Esophagus (tissue), 2 donors: ENCODE results near the gene RSBN1L. TPM values are rescaled to one million over a fixed set of nuclear protein-coding genes. Genes with fewer than 3 reads are reported as not detected.
A peak's percentile ranks its signal among the peaks of the same experiment; 100 is the strongest.
"Not testable (repeated sequence)": the region's sequence is repeated elsewhere in the genome, so short reads cannot be mapped to it uniquely, and the experiment has no call there.

Source experiments
- H3K27ac ChIP-seq, 2 donors: one replicate each; pipeline ENCODE4 v1.5.1; 2013; ENCODE audit warnings: low read depth in 2 of 2, mild to moderate bottlenecking in 2 of 2, inconsistent platforms in 1 of 2, low read length in 1 of 2, moderate library complexity in 1 of 2
- H3K27me3 ChIP-seq, 2 donors: one replicate each; pipeline ENCODE4 v1.6.1; 2013; ENCODE audit warnings: low read length in 2 of 2, control low read depth in 1 of 2, mild to moderate bottlenecking in 1 of 2; ENCODE audit not compliant: insufficient read depth in 2 of 2, control insufficient read depth in 1 of 2
- H3K36me3 ChIP-seq, 2 donors: one replicate each; pipeline ENCODE4 v1.6.1; 2013; ENCODE audit warnings: low read length in 1 of 2; ENCODE audit not compliant: control insufficient read depth in 2 of 2, insufficient read depth in 2 of 2
- H3K4me1 ChIP-seq, 2 donors: one replicate each; pipeline ENCODE4 v1.6.1; 2013; ENCODE audit warnings: low read length in 1 of 2; ENCODE audit not compliant: control insufficient read depth in 2 of 2, insufficient read depth in 2 of 2
- H3K4me3 ChIP-seq, 2 donors: one replicate each; pipeline ENCODE4 v1.5.1; 2013; ENCODE audit warnings: low read length in 2 of 2, mild to moderate bottlenecking in 2 of 2, low read depth in 1 of 2, moderate library complexity in 1 of 2
- H3K9me3 ChIP-seq, 2 donors: one replicate each; pipeline ENCODE4 v1.6.1; 2013; ENCODE audit warnings: mild to moderate bottlenecking in 2 of 2, low read depth in 1 of 2, low read length in 1 of 2, moderate library complexity in 1 of 2; ENCODE audit not compliant: control insufficient read depth in 2 of 2, insufficient read depth in 1 of 2
- WGBS, 2 donors: extraction: QIAGEN DNeasy Blood & Tissue Kit; methylation state at CpG; one replicate each; pipeline ENCODE4 v1.1.7; 2013; 5-methylcytosine and 5-hydroxymethylcytosine counted together
- polyA plus RNA-seq, 2 donors: library from polyadenylated mRNA; stranded (reverse); fragments of 200-250 nt; gene quantifications; one replicate each; pipeline ENCODE4 v1.2.3, GENCODE V29; 2013
- donor health status: healthy with polysubstance abuse.
- donor health status: Bipolar disorder and iron deficiency.

RSBN1L gene
- polyA plus RNA-seq, 2 donors = 6.0 to 6.4 TPM

GRCh38 chr7:77717566-77717965, 21.3 kb downstream of the RSBN1L start:
- H3K27me3 ChIP-seq = not testable (repeated sequence)

GRCh38 chr7:77727527-77727926, 31.3 kb downstream of the RSBN1L start:
- no peak overlapping the region for H3K4me3 ChIP-seq
- H3K4me1 ChIP-seq = peaks cover 0 to 2% of the 10 kb centered on the region in 2 donors
- H3K27ac ChIP-seq = no peak overlapping the region
- no peaks in the 10 kb centered on the region for H3K27me3 ChIP-seq
- H3K9me3 ChIP-seq = no peaks in the 10 kb centered on the region
- WGBS, 2 donors = 70 to 77% methylated on average over 3 of the region's 3 CpGs
- H3K36me3 ChIP-seq = no peaks in the 10 kb centered on the region

More at GRCh38 chr7:77717566-77717965, 21.3 kb downstream of the RSBN1L start:
- not testable (repeated sequence) for H3K9me3 ChIP-seq, H3K4me1 ChIP-seq, H3K36me3 ChIP-seq, H3K27ac ChIP-seq, H3K4me3 ChIP-seq
- WGBS, 2 donors = 93 to 94% methylated on average over 5 of the region's 5 CpGs

- H3K4me1 ChIP-seq = peaks cover 0 to 2% of the 10 kb centered on the region in 2 donors
- no peaks in the 10 kb centered on the region for H3K36me3 ChIP-seq
- no peaks in the 10 kb centered on the region for H3K27me3 ChIP-seq
- H3K4me3 ChIP-seq = no peak overlapping the region
- H3K9me3 ChIP-seq = no peaks in the 10 kb centered on the region
- 19 to 28% methylated on average over 8 of the region's 8 CpGs for WGBS, 2 donors
- peak overlapping the region; percentile 34 for H3K27ac ChIP-seq
Measured at GRCh38 chr7:77727936-77728701, 31.9 kb downstream of the RSBN1L start.

GRCh38 chr7:77729574-77730348, 33.5 kb downstream of the RSBN1L start:
- H3K27ac ChIP-seq = no peak overlapping the region
- WGBS, 2 donors = 83 to 94% methylated on average over 3 of the region's 3 CpGs

GRCh38 chr7:77731716-77732115, 35.5 kb downstream of the RSBN1L start:
- no peak overlapping the region for H3K27ac ChIP-seq
- no peaks in the 10 kb centered on the region for H3K9me3 ChIP-seq
- no peaks in the 10 kb centered on the region for H3K36me3 ChIP-seq
- H3K27me3 ChIP-seq = no peaks in the 10 kb centered on the region
- no peak overlapping the region for H3K4me3 ChIP-seq
- 46 to 63% methylated on average over 1 of the region's 1 CpG for WGBS, 2 donors
- peaks cover 0 to 2% of the 10 kb centered on the region in 2 donors for H3K4me1 ChIP-seq

More at GRCh38 chr7:77729574-77730348, 33.5 kb downstream of the RSBN1L start:
- H3K4me1 ChIP-seq = peaks cover 0 to 2% of the 10 kb centered on the region in 2 donors
- no peaks in the 10 kb centered on the region for H3K36me3 ChIP-seq
- H3K4me3 ChIP-seq = no peak overlapping the region
- H3K9me3 ChIP-seq = no peaks in the 10 kb centered on the region
- no peaks in the 10 kb centered on the region for H3K27me3 ChIP-seq

- Histone ChIP-seq H3K4me3 (no peak overlapping the region), H3K27ac (no peak overlapping the region), H3K27me3 (no peaks in the 10 kb centered on the region), H3K9me3 (no peaks in the 10 kb centered on the region), H3K4me1 (no peaks in the 10 kb centered on the region), H3K36me3 (no peaks in the 10 kb centered on the region)
- 51 to 71% methylated on average over 9 of the region's 9 CpGs for WGBS, 2 donors
Measured at GRCh38 chr7:77734659-77735421, 38.6 kb downstream of the RSBN1L start.

GRCh38 chr7:77735457-77735856, 39.2 kb downstream of the RSBN1L start:
- Histone ChIP-seq H3K36me3 (no peaks in the 10 kb centered on the region), H3K9me3 (no peaks in the 10 kb centered on the region), H3K27ac (no peak overlapping the region), H3K4me1 (no peaks in the 10 kb centered on the region), H3K27me3 (no peaks in the 10 kb centered on the region), H3K4me3 (no peak overlapping the region)
- WGBS, 2 donors = 68 to 92% methylated on average over 1 of the region's 1 CpG

- H3K27ac ChIP-seq = no peak overlapping the region
- no peaks in the 10 kb centered on the region for H3K4me1 ChIP-seq
- no peak overlapping the region for H3K4me3 ChIP-seq
- H3K36me3 ChIP-seq = no peaks in the 10 kb centered on the region
- H3K9me3 ChIP-seq = no peaks in the 10 kb centered on the region
- 89 to 94% methylated on average over 5 of the region's 5 CpGs for WGBS, 2 donors
- H3K27me3 ChIP-seq = no peaks in the 10 kb centered on the region
Measured at GRCh38 chr7:77736991-77737390, 40.7 kb downstream of the RSBN1L start.

GRCh38 chr7:77738382-77738781, 42.1 kb downstream of the RSBN1L start:
- Histone ChIP-seq H3K36me3 (no peaks in the 10 kb centered on the region), H3K27ac (no peak overlapping the region), H3K4me3 (no peak overlapping the region), H3K27me3 (no peaks in the 10 kb centered on the region), H3K9me3 (no peaks in the 10 kb centered on the region), H3K4me1 (no peaks in the 10 kb centered on the region)
- WGBS, 2 donors = 94 to 95% methylated on average over 1 of the region's 1 CpG
